Body of pancreas (tissue), 4 donors: ENCODE results near the gene SNX17. TPM values are rescaled to one million over a fixed set of nuclear protein-coding genes. Genes with fewer than 3 reads are reported as not detected.

ENCODE experiments used
- ATAC-seq: fragments of 150-250 bp; one replicate; pipeline ENCODE4 v1.9.1; 2016
- DNase-seq, 4 donors: peaks; one replicate each; pipeline ENCODE4 v3.0.0-alpha.2; 2019
- H3K27ac ChIP-seq, 4 donors: fragments of 200-600 bp; sonication (generic); 1 replicate in 3 of 4; 2 replicates in 1 of 4; pipeline versions ENCODE4 v1.5.1 to v1.6.1; 2016 to 2019; ENCODE audit warnings: mild to moderate bottlenecking in 1 of 4, mixed read lengths in 1 of 4, moderate library complexity in 1 of 4
- H3K27me3 ChIP-seq, 2 donors: fragments of 200-600 bp; sonication (generic); one replicate each; pipeline ENCODE4 v1.6.0; 2016; ENCODE audit warnings: mild to moderate bottlenecking in 1 of 2
- H3K36me3 ChIP-seq, 2 donors: fragments of 200-600 bp; sonication (generic); replicated peaks in 1 of 2; 2 replicates each; pipeline ENCODE4 v1.5.1; 2016; ENCODE audit warnings: low read depth in 2 of 2; ENCODE audit not compliant: insufficient read depth in 1 of 2
- H3K4me1 ChIP-seq: fragments of 200-600 bp; sonication (generic); one replicate; pipeline ENCODE4 v1.6.0; 2016
- H3K4me3 ChIP-seq, 2 donors: fragments of 200-600 bp; sonication (generic); 1 replicate in 1 of 2; 2 replicates in 1 of 2; pipeline ENCODE4 v1.5.1; 2016 to 2019
- H3K9me3 ChIP-seq, 3 donors: fragments of 200-600 bp; sonication (generic); 1 replicate in 2 of 3; 2 replicates in 1 of 3; pipeline ENCODE4 v1.5.1; 2016
- CTCF ChIP-seq, 7 experiments: fragments of 450-650 bp in 4 of 7; fragments of 200-600 bp in 3 of 7; sonication (generic) in 3 of 7; IDR thresholded peaks; one replicate each; pipeline ENCODE4 v1.5.1; 2016 to 2019; ENCODE audit warnings: antibody characterized with exemption in 7 of 7
- POLR2A ChIP-seq, 3 donors: fragments of 450-650 bp; IDR thresholded peaks; one replicate each; pipeline ENCODE4 v1.6.1; 2016; ENCODE audit warnings: antibody characterized with exemption in 3 of 3, mild to moderate bottlenecking in 2 of 3
- WGBS, 2 donors: methylation state at CpG; one replicate each; pipeline ENCODE4 v1.1.5; 2017; 5-methylcytosine and 5-hydroxymethylcytosine counted together
- intact Hi-C: fragments of 100-400 bp; cut with DNase I; formaldehyde crosslinking; loops from one replicate; pipeline ENCODE4 v1.15.1; 2023
- total RNA-seq, 2 donors: library from RNA; depleted of rRNA; stranded (reverse); fragments of >200 nt; gene quantifications; one replicate each; pipeline ENCODE4 v1.1.0, GENCODE V29; 2016

Gene SNX17
- total RNA-seq, 2 donors from 2014 or later: 50.4 to 70.8 TPM

GRCh38 chr2:27369471-27370025, 868 bp upstream of the SNX17 start:
- intact Hi-C loops: no loop called here
- H3K27me3 ChIP-seq: no peaks in the 10 kb centered on the region
- peaks cover 0 to 31% of the 10 kb centered on the region in 2 donors for H3K36me3 ChIP-seq
- H3K4me1 ChIP-seq: peaks cover 27% of the 10 kb centered on the region
- peak overlapping the region; percentile 70 to 94 for H3K4me3 ChIP-seq
- peak; percentile 19 for ATAC-seq
- peak in 3 of 4 donors; percentile 61 to 64 (median 63) for DNase-seq
- 1 to 2% methylated on average over 10 to 18 of the region's 18 CpGs for WGBS, 2 donors
- TF ChIP-seq CTCF (IDR thresholded peaks at IDR 0.05): no peak
- no peak for TF ChIP-seq POLR2A (IDR thresholded peaks at IDR 0.05)
- no peaks in the 10 kb centered on the region for H3K9me3 ChIP-seq
- H3K27ac ChIP-seq: peak overlapping the region; percentile 90 to 94 (median 92)

GRCh38 chr2:27370816-27371620, 602 bp downstream of the SNX17 start:
- H3K36me3 ChIP-seq: peaks cover 13 to 34% of the 10 kb centered on the region in 2 donors
- H3K9me3 ChIP-seq: no peaks in the 10 kb centered on the region
- intact Hi-C loops: no loop called here
- no peaks in the 10 kb centered on the region for H3K27me3 ChIP-seq
- peak overlapping the region; percentile 52 to 97 for H3K4me3 ChIP-seq
- DNase-seq (peak in 1 of 4 donors; percentile 38), ATAC-seq (peak; percentile 25)
- H3K27ac ChIP-seq: peak overlapping the region; percentile 69 to 94 (median 92)
- no peak for TF ChIP-seq POLR2A (IDR thresholded peaks at IDR 0.05)
- TF ChIP-seq CTCF (IDR thresholded peaks at IDR 0.05): no peak
- 1% methylated on average over 9 to 46 of the region's 46 CpGs for WGBS, 2 donors
- peaks cover 27% of the 10 kb centered on the region for H3K4me1 ChIP-seq

- ATAC-seq (no peak), DNase-seq (no peak)
- no peak for TF ChIP-seq POLR2A (IDR thresholded peaks at IDR 0.05)
- TF ChIP-seq CTCF (IDR thresholded peaks at IDR 0.05): no peak
- H3K27me3 ChIP-seq: no peaks in the 10 kb centered on the region
- intact Hi-C loops: no loop called here
- peaks cover 17 to 32% of the 10 kb centered on the region in 2 donors for H3K36me3 ChIP-seq
- H3K27ac ChIP-seq: no peak overlapping the region
- WGBS, 2 donors: 89 to 91% methylated on average over 6 of the region's 6 CpGs
- H3K4me1 ChIP-seq: peaks cover 27% of the 10 kb centered on the region
- no peak overlapping the region for H3K4me3 ChIP-seq
- no peaks in the 10 kb centered on the region for H3K9me3 ChIP-seq
These were observed 2.5 kb downstream of the SNX17 start for GRCh38 chr2:27372937-27373336.

GRCh38 chr2:27373567-27373966, 3.2 kb downstream of the SNX17 start:
- H3K27ac ChIP-seq: no peak overlapping the region
- H3K27me3 ChIP-seq: no peaks in the 10 kb centered on the region
- intact Hi-C loops: no loop called here
- no peak for ATAC-seq
- H3K36me3 ChIP-seq: peaks cover 17 to 29% of the 10 kb centered on the region in 2 donors
- H3K4me1 ChIP-seq: peaks cover 31% of the 10 kb centered on the region
- no peak for DNase-seq
- no peaks in the 10 kb centered on the region for H3K9me3 ChIP-seq
- 68 to 70% methylated on average over 5 of the region's 5 CpGs for WGBS, 2 donors
- TF ChIP-seq POLR2A (IDR thresholded peaks at IDR 0.05) (no peak), CTCF (IDR thresholded peaks at IDR 0.05) (no peak)
- H3K4me3 ChIP-seq: no peak overlapping the region
